OCI-LY1 (cell line): Measurements from ENCODE around the gene CD200.

Source experiments
- EZH2 ChIP-seq: fragments of 200-600 bp; sonication (generic), shearing (Covaris generic); IDR thresholded peaks from 2 replicates; pipeline ENCODE4 v1.8.0; 2017; ENCODE audit warnings: borderline replicate concordance, mixed run types, mild to moderate bottlenecking, antibody characterized with exemption, low read length, moderate library complexity, mixed read lengths
- TF ChIP-seq, protein P1 (sequence below): fragments of 200-600 bp; sonication (generic), shearing (Covaris generic); IDR thresholded peaks from 2 replicates; pipeline ENCODE4 v1.5.1; 2017; ENCODE audit warnings: mild to moderate bottlenecking, antibody characterized with exemption, low read length, moderate library complexity, mixed read lengths

DNA sequence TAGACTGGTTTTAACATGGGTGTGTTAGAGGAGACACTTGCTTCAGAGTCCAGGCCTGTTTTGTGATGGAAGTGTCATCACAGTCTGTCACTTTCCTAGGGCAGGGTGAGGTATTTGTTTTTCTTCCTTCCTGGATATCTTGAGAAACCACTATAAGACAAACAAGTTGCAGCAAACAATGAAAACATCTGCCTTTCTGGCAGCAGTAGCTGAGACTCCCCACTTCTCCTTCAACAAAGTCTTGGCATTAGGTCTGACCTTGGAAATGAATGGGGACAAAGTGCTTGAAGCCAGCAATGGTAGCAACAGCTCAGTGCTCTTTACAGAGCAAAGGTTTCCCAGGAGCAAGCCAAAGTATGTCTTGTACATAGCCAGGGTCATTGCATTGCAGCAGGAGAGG, 64.6 kb downstream of the CD200 start:
- TF ChIP-seq, protein P1, sequence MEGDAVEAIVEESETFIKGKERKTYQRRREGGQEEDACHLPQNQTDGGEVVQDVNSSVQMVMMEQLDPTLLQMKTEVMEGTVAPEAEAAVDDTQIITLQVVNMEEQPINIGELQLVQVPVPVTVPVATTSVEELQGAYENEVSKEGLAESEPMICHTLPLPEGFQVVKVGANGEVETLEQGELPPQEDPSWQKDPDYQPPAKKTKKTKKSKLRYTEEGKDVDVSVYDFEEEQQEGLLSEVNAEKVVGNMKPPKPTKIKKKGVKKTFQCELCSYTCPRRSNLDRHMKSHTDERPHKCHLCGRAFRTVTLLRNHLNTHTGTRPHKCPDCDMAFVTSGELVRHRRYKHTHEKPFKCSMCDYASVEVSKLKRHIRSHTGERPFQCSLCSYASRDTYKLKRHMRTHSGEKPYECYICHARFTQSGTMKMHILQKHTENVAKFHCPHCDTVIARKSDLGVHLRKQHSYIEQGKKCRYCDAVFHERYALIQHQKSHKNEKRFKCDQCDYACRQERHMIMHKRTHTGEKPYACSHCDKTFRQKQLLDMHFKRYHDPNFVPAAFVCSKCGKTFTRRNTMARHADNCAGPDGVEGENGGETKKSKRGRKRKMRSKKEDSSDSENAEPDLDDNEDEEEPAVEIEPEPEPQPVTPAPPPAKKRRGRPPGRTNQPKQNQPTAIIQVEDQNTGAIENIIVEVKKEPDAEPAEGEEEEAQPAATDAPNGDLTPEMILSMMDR = no peak
- TF ChIP-seq EZH2 = no peak
